ENCODE measurements around the gene MAML2.

MAML2 gene

GRCh38 chr11:96263238-96263763, 79.7 kb downstream of the MAML2 start:
- DNase-seq (ENCODE audit: extremely low read depth, low read depth), result peak; percentile 78
- TF ChIP-seq, protein P1, sequence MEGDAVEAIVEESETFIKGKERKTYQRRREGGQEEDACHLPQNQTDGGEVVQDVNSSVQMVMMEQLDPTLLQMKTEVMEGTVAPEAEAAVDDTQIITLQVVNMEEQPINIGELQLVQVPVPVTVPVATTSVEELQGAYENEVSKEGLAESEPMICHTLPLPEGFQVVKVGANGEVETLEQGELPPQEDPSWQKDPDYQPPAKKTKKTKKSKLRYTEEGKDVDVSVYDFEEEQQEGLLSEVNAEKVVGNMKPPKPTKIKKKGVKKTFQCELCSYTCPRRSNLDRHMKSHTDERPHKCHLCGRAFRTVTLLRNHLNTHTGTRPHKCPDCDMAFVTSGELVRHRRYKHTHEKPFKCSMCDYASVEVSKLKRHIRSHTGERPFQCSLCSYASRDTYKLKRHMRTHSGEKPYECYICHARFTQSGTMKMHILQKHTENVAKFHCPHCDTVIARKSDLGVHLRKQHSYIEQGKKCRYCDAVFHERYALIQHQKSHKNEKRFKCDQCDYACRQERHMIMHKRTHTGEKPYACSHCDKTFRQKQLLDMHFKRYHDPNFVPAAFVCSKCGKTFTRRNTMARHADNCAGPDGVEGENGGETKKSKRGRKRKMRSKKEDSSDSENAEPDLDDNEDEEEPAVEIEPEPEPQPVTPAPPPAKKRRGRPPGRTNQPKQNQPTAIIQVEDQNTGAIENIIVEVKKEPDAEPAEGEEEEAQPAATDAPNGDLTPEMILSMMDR (IDR thresholded peaks at IDR 0.05; ENCODE audit: low read depth, low read length), result no peak

DNA sequence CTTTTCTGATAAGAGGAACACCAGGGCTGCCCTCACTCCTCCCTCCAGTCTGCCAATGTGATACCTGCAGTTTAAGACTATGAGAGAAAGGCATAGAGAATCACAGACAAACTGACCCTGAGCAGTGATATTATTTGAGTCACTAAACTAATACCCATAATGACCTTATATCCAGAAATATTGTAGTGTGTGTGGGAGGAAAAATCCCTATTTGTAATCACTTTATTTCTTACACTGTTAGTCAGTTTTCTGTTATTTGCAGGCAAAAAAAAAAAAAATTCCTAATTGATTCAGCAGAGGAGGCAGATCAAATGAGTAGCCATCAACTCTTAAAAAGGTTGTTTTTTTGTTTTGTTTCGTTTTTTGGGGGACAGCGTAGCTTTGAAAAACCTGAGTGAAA, 82.5 kb downstream of the MAML2 start:
- TF ChIP-seq, protein P1 (IDR thresholded peaks at IDR 0.05; ENCODE audit: low read depth, low read length), result no peak

DNA sequence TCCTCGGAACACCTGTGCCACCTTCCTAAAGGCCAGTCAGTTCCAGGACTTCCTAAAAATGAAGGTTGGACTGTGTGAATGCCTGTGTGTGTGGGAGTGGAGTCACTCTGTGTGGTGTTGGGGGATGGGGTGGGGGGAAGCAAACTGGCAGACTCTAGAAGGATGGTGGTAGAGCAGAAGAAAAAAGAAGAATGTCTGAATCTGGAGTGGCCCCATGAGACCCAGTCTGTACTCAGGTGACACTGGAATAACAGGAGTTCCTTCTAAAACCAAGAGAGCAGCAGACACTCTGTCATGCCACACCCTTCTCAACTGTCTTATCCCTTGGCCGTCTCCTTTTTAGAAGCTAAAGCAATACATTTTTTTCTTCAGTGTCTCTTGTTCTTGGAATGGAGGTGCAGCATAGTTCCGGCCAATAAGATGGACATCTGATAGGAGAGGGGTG, 82.9 kb downstream of the MAML2 start:
- no peak for DNase-seq (ENCODE audit: extremely low read depth, low read depth)
- TF ChIP-seq, protein P1 (IDR thresholded peaks at IDR 0.05; ENCODE audit: low read depth, low read length), result no peak

More for the DNA sequence above, 82.5 kb downstream of the MAML2 start:
- no peak for DNase-seq (ENCODE audit: extremely low read depth, low read depth)

- no peak for DNase-seq (ENCODE audit: extremely low read depth, low read depth)
- TF ChIP-seq, protein P1 (IDR thresholded peaks at IDR 0.05; ENCODE audit: low read depth, low read length), result no peak
Observed at GRCh38 chr11:96259134-96259830, 83.7 kb downstream of the MAML2 start.

- TF ChIP-seq, protein P1 (IDR thresholded peaks at IDR 0.05; ENCODE audit: low read depth, low read length), result no peak
- no peak for DNase-seq (ENCODE audit: extremely low read depth, low read depth)
Observed at GRCh38 chr11:96257972-96258934, 84.7 kb downstream of the MAML2 start.

DNA sequence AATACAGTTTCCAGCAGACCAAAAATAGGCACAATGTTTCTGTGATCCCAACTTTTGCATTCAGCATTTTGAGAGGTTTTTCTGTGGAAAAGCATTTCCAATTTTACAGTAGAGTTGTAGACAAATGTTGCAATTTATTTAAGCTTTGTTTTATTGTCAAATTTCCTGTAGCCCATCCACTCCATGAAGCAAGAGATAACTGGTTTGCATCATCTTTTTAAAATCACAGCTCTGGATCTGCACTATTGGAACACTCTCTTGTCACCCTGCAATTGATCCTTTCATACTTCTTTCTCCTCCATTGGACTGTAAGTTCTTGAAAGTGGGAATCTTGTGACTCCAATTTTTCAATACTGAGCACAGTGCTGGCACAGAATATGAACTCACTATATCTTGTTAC, 86.0 kb downstream of the MAML2 start:
- TF ChIP-seq, protein P1 (IDR thresholded peaks at IDR 0.05; ENCODE audit: low read depth, low read length), result no peak

More for the DNA sequence above, 86.0 kb downstream of the MAML2 start:
- DNase-seq (ENCODE audit: extremely low read depth, low read depth), result no peak
